H1 (cell line): ENCODE measurements around the gene ZBTB4. TPM values are rescaled to one million over a fixed set of nuclear protein-coding genes. Genes with fewer than 3 reads are reported as not detected.

Experiments
- CTCF ChIA-PET: fragments of 300-600 bp; sonication (Branson Sonifier 250); formaldehyde crosslinking; loops from one replicate; lab custom pipeline; 2021; ENCODE audit not compliant: partially characterized antibody; lab: Charles Lee
- POLR2A ChIA-PET: fragments of 300-600 bp; sonication (Branson Sonifier 250); formaldehyde crosslinking; loops from one replicate; lab custom pipeline; 2021; ENCODE audit warnings: inconsistent platforms; ENCODE audit not compliant: partially characterized antibody; lab: Charles Lee
- DNase-seq, 2 experiments: peaks; one replicate each; pipeline versions ENCODE4 v3.0.0 to v3.0.0-alpha.2; 2010 to 2022; ENCODE audit warnings: low spot score in 2 of 2, low read depth in 1 of 2, mixed read lengths in 1 of 2
- FAIRE-seq: peaks from 2 replicates; lab custom pipeline; 2011; peaks lifted over from hg19 to GRCh38; lab: Jason Lieb, UNC
- H2AFZ ChIP-seq: 2 replicates; pipeline ENCODE4 v1.8.1; 2012; ENCODE audit warnings: low read length, inconsistent platforms
- H2AK5ac ChIP-seq: 2 replicates; pipeline ENCODE4 v1.6.1; 2013; ENCODE audit warnings: low read depth, low read length
- H2BK120ac ChIP-seq: replicated peaks from 2 replicates; pipeline ENCODE3; 2013; ENCODE audit warnings: low read depth, low read length, inconsistent platforms
- H2BK12ac ChIP-seq: 2 replicates; pipeline ENCODE4 v1.6.1; 2013; ENCODE audit warnings: low read depth, low read length
- H2BK15ac ChIP-seq: 2 replicates; pipeline ENCODE4 v1.6.1; 2013; ENCODE audit warnings: low read length
- H2BK20ac ChIP-seq: 2 replicates; pipeline ENCODE4 v1.6.1; 2013; ENCODE audit warnings: low read length
- H2BK5ac ChIP-seq: 2 replicates; pipeline ENCODE4 v1.6.1; 2013; ENCODE audit warnings: low read depth, low read length
- H3K14ac ChIP-seq: 2 replicates; pipeline ENCODE4 v1.6.1; 2013; ENCODE audit warnings: inconsistent platforms; ENCODE audit not compliant: insufficient read length
- H3K18ac ChIP-seq: 2 replicates; pipeline ENCODE4 v1.6.1; 2013; ENCODE audit warnings: low read length; ENCODE audit errors: extremely low read depth
- H3K23ac ChIP-seq: 2 replicates; pipeline ENCODE4 v1.6.1; 2013; ENCODE audit warnings: inconsistent platforms; ENCODE audit not compliant: insufficient read length
- H3K23me2 ChIP-seq: 2 replicates; pipeline ENCODE4 v1.6.1; 2013; ENCODE audit warnings: low read depth, low read length
- H3K27ac ChIP-seq: 2 replicates; pipeline ENCODE4 v1.6.1; 2011; ENCODE audit warnings: low read depth, low read length, inconsistent platforms
- H3K27me3 ChIP-seq, 4 experiments: replicated peaks in 1 of 4; 1 replicate in 1 of 4; 2 replicates in 3 of 4; pipeline versions ENCODE4 v1.6.1 to v1.8.1; 2011 to 2013; ENCODE audit warnings: low read length in 3 of 4, mild to moderate bottlenecking in 3 of 4, inconsistent platforms in 2 of 4, mixed read lengths in 2 of 4, moderate library complexity in 1 of 4; ENCODE audit not compliant: control insufficient read depth in 3 of 4, insufficient read depth in 3 of 4; ENCODE audit errors: extremely low read depth in 1 of 4
- H3K36me3 ChIP-seq, 4 experiments: 2 replicates each; pipeline versions ENCODE4 v1.6.1 to v1.8.1; 2011 to 2013; ENCODE audit warnings: mild to moderate bottlenecking in 4 of 4, low read length in 3 of 4, moderate library complexity in 2 of 4, control low read depth in 1 of 4, inconsistent platforms in 1 of 4; ENCODE audit not compliant: insufficient read depth in 4 of 4, control insufficient read depth in 2 of 4
- H3K4ac ChIP-seq: replicated peaks from 2 replicates; pipeline ENCODE3; 2013; ENCODE audit warnings: low read length, low read depth, mixed read lengths, inconsistent platforms; ENCODE audit not compliant: insufficient read length
- H3K4me1 ChIP-seq, 4 experiments: replicated peaks in 1 of 4; 1 replicate in 1 of 4; 2 replicates in 3 of 4; pipeline versions ENCODE4 v1.6.1 to v1.8.1; 2011 to 2013; ENCODE audit warnings: low read length in 3 of 4, inconsistent platforms in 2 of 4, mixed read lengths in 1 of 4; ENCODE audit not compliant: insufficient read depth in 4 of 4, control insufficient read depth in 3 of 4
- H3K4me2 ChIP-seq, 2 experiments: 2 replicates each; pipeline versions ENCODE4 v1.6.1 to v1.8.1; 2011 to 2013; ENCODE audit warnings: low read depth in 2 of 2, low read length in 2 of 2, control low read depth in 1 of 2, inconsistent platforms in 1 of 2, mild to moderate bottlenecking in 1 of 2; ENCODE audit not compliant: insufficient read depth in 1 of 2
- H3K4me3 ChIP-seq, 4 experiments: fragments of 200-600, 300-600 bp in 1 of 4; sonication (generic), shearing (Covaris generic), sonication (Bioruptor Twin) in 1 of 4; 2 replicates each; pipeline versions ENCODE4 v1.5.1 to v1.8.1; 2011 to 2016; ENCODE audit warnings: low read length in 4 of 4, low read depth in 3 of 4, control low read depth in 2 of 4, inconsistent platforms in 2 of 4, mild to moderate bottlenecking in 2 of 4, mixed read lengths in 1 of 4, moderate library complexity in 1 of 4; ENCODE audit not compliant: insufficient read depth in 2 of 4; ENCODE audit errors: extremely low read depth in 1 of 4
- H3K56ac ChIP-seq: replicated peaks from 2 replicates; pipeline ENCODE3; 2013; ENCODE audit warnings: low read depth, mild to moderate bottlenecking, mixed read lengths, low read length, inconsistent platforms; ENCODE audit not compliant: insufficient read length
- H3K79me1 ChIP-seq: 2 replicates; pipeline ENCODE4 v1.6.1; 2013; ENCODE audit warnings: low read depth, low read length, control low read depth
- H3K79me2 ChIP-seq, 2 experiments: 2 replicates each; pipeline versions ENCODE4 v1.6.1 to v1.8.1; 2012 to 2013; ENCODE audit warnings: low read length in 2 of 2, mild to moderate bottlenecking in 2 of 2, inconsistent platforms in 1 of 2; ENCODE audit not compliant: insufficient read depth in 2 of 2, control insufficient read depth in 1 of 2
- H3K9ac ChIP-seq, 4 experiments: replicated peaks in 1 of 4; 1 replicate in 1 of 4; 2 replicates in 3 of 4; pipeline versions ENCODE4 v1.6.1 to v1.8.1; 2011 to 2013; ENCODE audit warnings: low read depth in 3 of 4, low read length in 3 of 4, control low read depth in 2 of 4, mild to moderate bottlenecking in 2 of 4, moderate library complexity in 2 of 4, inconsistent platforms in 1 of 4; ENCODE audit errors: extremely low read depth in 1 of 4
- H3K9me3 ChIP-seq, 2 experiments: 2 replicates each; pipeline versions ENCODE4 v1.6.1 to v1.8.1; 2012 to 2013; ENCODE audit warnings: mild to moderate bottlenecking in 2 of 2, moderate library complexity in 2 of 2, control low read depth in 1 of 2, inconsistent platforms in 1 of 2, low read depth in 1 of 2, low read length in 1 of 2, mixed read lengths in 1 of 2; ENCODE audit not compliant: insufficient read depth in 2 of 2
- H4K20me1 ChIP-seq, 2 experiments: replicated peaks in 1 of 2; 2 replicates each; pipeline versions ENCODE3 to v1.8.1; 2011 to 2013; ENCODE audit warnings: inconsistent platforms in 2 of 2, low read length in 2 of 2, mild to moderate bottlenecking in 1 of 2; ENCODE audit not compliant: insufficient read depth in 2 of 2, control insufficient read depth in 1 of 2
- H4K5ac ChIP-seq: 2 replicates; pipeline ENCODE4 v1.6.1; 2013; ENCODE audit warnings: low read length, low read depth, mixed read lengths, inconsistent platforms; ENCODE audit not compliant: insufficient read length
- H4K8ac ChIP-seq: 2 replicates; pipeline ENCODE4 v1.8.0; 2013; ENCODE audit warnings: mild to moderate bottlenecking, moderate library complexity, low read length, inconsistent platforms; ENCODE audit not compliant: insufficient read depth; ENCODE audit errors: extremely low read depth
- H4K91ac ChIP-seq: replicated peaks from 2 replicates; pipeline ENCODE3; 2013; ENCODE audit warnings: low read length, mixed read lengths, inconsistent platforms; ENCODE audit not compliant: insufficient read length
- ATF3 ChIP-seq: IDR thresholded peaks from 2 replicates; pipeline ENCODE4 v1.6.1; 2011; ENCODE audit warnings: low read depth, mild to moderate bottlenecking, low read length; ENCODE audit not compliant: insufficient read depth
- BRCA1 ChIP-seq: IDR thresholded peaks from 2 replicates; pipeline ENCODE4 v1.6.1; 2012; ENCODE audit warnings: low read depth, low read length, improper control_type of control experiment
- CEBPB ChIP-seq: IDR thresholded peaks from 2 replicates; pipeline ENCODE4 v1.6.1; 2012; ENCODE audit warnings: low read depth, low read length
- EGR1 ChIP-seq: IDR thresholded peaks from 2 replicates; pipeline ENCODE4 v1.6.1; 2011; ENCODE audit warnings: low read depth, low read length, borderline replicate concordance
- GABPA ChIP-seq: IDR thresholded peaks from 2 replicates; pipeline ENCODE4 v1.6.1; 2011; ENCODE audit warnings: mild to moderate bottlenecking, low read length, moderate library complexity, borderline replicate concordance; ENCODE audit not compliant: insufficient read depth
- MAFK ChIP-seq: IDR thresholded peaks from 2 replicates; pipeline ENCODE4 v1.6.1; 2012; ENCODE audit warnings: low read depth, mild to moderate bottlenecking, improper control_type of control experiment, low read length
- PHF8 ChIP-seq: fragments of 200-600 bp; sonication (generic); conservative IDR thresholded peaks from 2 replicates; pipeline ENCODE4 v1.7.1; 2012; ENCODE audit warnings: low read depth, mild to moderate bottlenecking, inconsistent platforms, low read length, moderate library complexity
- RBBP5 ChIP-seq: IDR thresholded peaks from 2 replicates; pipeline ENCODE4 v1.7.1; 2012; ENCODE audit warnings: low read depth, mild to moderate bottlenecking, inconsistent platforms, low read length, moderate library complexity, borderline replicate concordance
- SIRT6 ChIP-seq: IDR thresholded peaks from one replicate; pipeline ENCODE4 v1.7.1; 2012; ENCODE audit warnings: low read length, inconsistent platforms
- SP1 ChIP-seq: IDR thresholded peaks from 2 replicates; pipeline ENCODE4 v1.6.1; 2011; ENCODE audit warnings: low read depth, low read length
- SP4 ChIP-seq: IDR thresholded peaks from 2 replicates; pipeline ENCODE4 v1.6.1; 2012; ENCODE audit warnings: low read length, inconsistent platforms
- SRF ChIP-seq: IDR thresholded peaks from 2 replicates; pipeline ENCODE4 v1.6.1; 2011; ENCODE audit warnings: mild to moderate bottlenecking, low read depth, low read length, moderate library complexity
- TAF1 ChIP-seq: IDR thresholded peaks from 2 replicates; pipeline ENCODE4 v1.6.1; 2011; ENCODE audit warnings: mild to moderate bottlenecking, low read depth, low read length
- WGBS, 2 experiments: shearing (Covaris generic) in 1 of 2; methylation state at CpG; one replicate each; pipeline versions ENCODE4 v1.1.6 to v1.1.7; 2013 to 2015; ENCODE audit warnings: low lambda C conversion rate in 2 of 2, mixed read lengths in 2 of 2, inconsistent platforms in 1 of 2, low coverage in 1 of 2, missing lambda C conversion rate in 1 of 2; ENCODE audit not compliant: insufficient replicate concordance in 2 of 2, insufficient coverage in 1 of 2, insufficient read length in 1 of 2; ENCODE audit errors: extremely low coverage in 1 of 2, missing lambda C conversion rate in 1 of 2; 5-methylcytosine and 5-hydroxymethylcytosine counted together
- polyA plus RNA-seq, 7 experiments: library from polyadenylated mRNA; depleted of rRNA in 3 of 7; stranded (reverse) in 5 of 7; unstranded in 2 of 7; fragments of >200 nt in 5 of 7; fragments of 200-250 nt in 2 of 7; gene quantifications; 1 replicate in 5 of 7; 2 replicates in 1 of 7; 4 replicates in 1 of 7; pipeline versions ENCODE4 v1.2.1 to v1.2.3, GENCODE V29; 2011 to 2013; ENCODE audit warnings: missing spikeins in 2 of 7, mixed read lengths in 2 of 7
- total RNA-seq: library from RNA; stranded (reverse); fragmentation: NEBNext Ultra II Directional; extraction: Animal tissue kit (Norgen Biotek cat#: 25700); gene quantifications from 2 replicates; pipeline ENCODE4 v1.2.1, GENCODE V29; 2021

ZBTB4 gene
- total and polyA plus RNA-seq, 2 of the 8 experiments (the other 6 are each of a cell fraction or from before 2014, with no cell fraction given), result 5.9 to 10.1 TPM

GRCh38 chr17:7523033-7523432, 43.6 kb upstream of the ZBTB4 start:
- 0 out of 8 replicates have a peak overlapping the region, but pooled peaks of 1 of the 4 experiments have one; percentile 10 for H3K4me3 ChIP-seq
- no peak overlapping the region for H2BK12ac ChIP-seq
- H3K56ac ChIP-seq, result no peak overlapping the region
- H3K18ac ChIP-seq, result no peak overlapping the region
- H4K8ac ChIP-seq, result 0 out of 2 replicates have a peak overlapping the region, but pooled peaks have one; percentile 7
- H2AFZ ChIP-seq, result no peak overlapping the region
- WGBS, 2 experiments, result 54% methylated on average over 10 of the region's 10 CpGs; no CpG with 5 or more reads in 1 of the 2 experiments
- H3K23ac ChIP-seq, result no peak overlapping the region
- no peaks in the 10 kb centered on the region for H3K79me1 ChIP-seq
- H2BK5ac ChIP-seq, result no peak overlapping the region
- no peak overlapping the region for H4K91ac ChIP-seq
- no peaks in the 10 kb centered on the region for H3K36me3 ChIP-seq
- H3K4ac ChIP-seq, result no peak overlapping the region
- no peaks in the 10 kb centered on the region for H3K79me2 ChIP-seq
- no peak overlapping the region for H3K27ac ChIP-seq
- H2BK15ac ChIP-seq, result no peak overlapping the region
- peak; percentile 88 for FAIRE-seq
- POLR2A ChIA-PET, result interaction anchor here (0.9 to 2.0 kb wide), 7 partner anchors 9 to 66 kb away, joined by 3 to 13 read pairs (median 4); partner anchors contain the start of gene TNFSF12
- no peak overlapping the region for H3K9ac ChIP-seq
- H3K14ac ChIP-seq, result no peak overlapping the region
- 0 out of 4 replicates have a peak overlapping the region, but pooled peaks of 1 of the 2 experiments have one; percentile 18 for H3K4me2 ChIP-seq
- H3K4me1 ChIP-seq, result no peaks in the 10 kb centered on the region
- H3K23me2 ChIP-seq, result no peaks in the 10 kb centered on the region
- H2AK5ac ChIP-seq, result no peak overlapping the region
- no peak overlapping the region for H2BK20ac ChIP-seq
- DNase-seq, result peak; percentile 65 to 79
- no peaks in the 10 kb centered on the region for H3K27me3 ChIP-seq
- H4K20me1 ChIP-seq, result no peaks in the 10 kb centered on the region
- no peak overlapping the region for H2BK120ac ChIP-seq
- H4K5ac ChIP-seq, result no peak overlapping the region
- CTCF ChIA-PET, result interaction anchor here (0.6 to 1.6 kb wide), 13 partner anchors 9 to 401 kb away, joined by 3 to 12 read pairs (median 3); no protein-coding TSS in a partner anchor
- H3K9me3 ChIP-seq, result peaks cover 5 to 7% of the 10 kb centered on the region in 2 experiments; a peak in 3 of 4 replicates
- TF ChIP-seq GABPA (no peak), ATF3 (no peak), SP1 (0 out of 2 replicates have a peak, but pooled peaks have one; percentile 36), EGR1 (no peak), SP4 (no peak), RBBP5 (no peak), MAFK (no peak), PHF8 (no peak), TAF1 (no peak), SRF (no peak), SIRT6 (no peak), CEBPB (no peak), BRCA1 (no peak)
